Measurements from ENCODE around the gene TMEM41B.
A peak's percentile ranks its signal among the peaks of the same experiment; 100 is the strongest.

- no peak for TF ChIP-seq EZH2 (IDR thresholded peaks at IDR 0.05)
- no peak for TF ChIP-seq ATF3 (IDR thresholded peaks at IDR 0.05)
- peak; percentile 8 to 28 (median 11); a peak in 1 of 6 replicates for TF ChIP-seq CTCF (IDR thresholded peaks at IDR 0.05 in 2 of 3, conservative IDR thresholded peaks at IDR 0.05 in 1 of 3; ENCODE audit: borderline replicate concordance in 1 of 3, insufficient read depth in 1 of 3, low read depth in 2 of 3, low read length in 2 of 3)
- no peak for TF ChIP-seq CEBPB (IDR thresholded peaks at IDR 0.05; ENCODE audit: low read depth)
- TF ChIP-seq EZH2phosphoT487 (IDR thresholded peaks at IDR 0.05; ENCODE audit: borderline replicate concordance), result no peak
- peak; percentile 73 for TF ChIP-seq RAD21 (IDR thresholded peaks at IDR 0.05; ENCODE audit: low read depth)
- no peak for TF ChIP-seq SRF (IDR thresholded peaks at IDR 0.05; ENCODE audit: low read depth)
- TF ChIP-seq, protein P1, sequence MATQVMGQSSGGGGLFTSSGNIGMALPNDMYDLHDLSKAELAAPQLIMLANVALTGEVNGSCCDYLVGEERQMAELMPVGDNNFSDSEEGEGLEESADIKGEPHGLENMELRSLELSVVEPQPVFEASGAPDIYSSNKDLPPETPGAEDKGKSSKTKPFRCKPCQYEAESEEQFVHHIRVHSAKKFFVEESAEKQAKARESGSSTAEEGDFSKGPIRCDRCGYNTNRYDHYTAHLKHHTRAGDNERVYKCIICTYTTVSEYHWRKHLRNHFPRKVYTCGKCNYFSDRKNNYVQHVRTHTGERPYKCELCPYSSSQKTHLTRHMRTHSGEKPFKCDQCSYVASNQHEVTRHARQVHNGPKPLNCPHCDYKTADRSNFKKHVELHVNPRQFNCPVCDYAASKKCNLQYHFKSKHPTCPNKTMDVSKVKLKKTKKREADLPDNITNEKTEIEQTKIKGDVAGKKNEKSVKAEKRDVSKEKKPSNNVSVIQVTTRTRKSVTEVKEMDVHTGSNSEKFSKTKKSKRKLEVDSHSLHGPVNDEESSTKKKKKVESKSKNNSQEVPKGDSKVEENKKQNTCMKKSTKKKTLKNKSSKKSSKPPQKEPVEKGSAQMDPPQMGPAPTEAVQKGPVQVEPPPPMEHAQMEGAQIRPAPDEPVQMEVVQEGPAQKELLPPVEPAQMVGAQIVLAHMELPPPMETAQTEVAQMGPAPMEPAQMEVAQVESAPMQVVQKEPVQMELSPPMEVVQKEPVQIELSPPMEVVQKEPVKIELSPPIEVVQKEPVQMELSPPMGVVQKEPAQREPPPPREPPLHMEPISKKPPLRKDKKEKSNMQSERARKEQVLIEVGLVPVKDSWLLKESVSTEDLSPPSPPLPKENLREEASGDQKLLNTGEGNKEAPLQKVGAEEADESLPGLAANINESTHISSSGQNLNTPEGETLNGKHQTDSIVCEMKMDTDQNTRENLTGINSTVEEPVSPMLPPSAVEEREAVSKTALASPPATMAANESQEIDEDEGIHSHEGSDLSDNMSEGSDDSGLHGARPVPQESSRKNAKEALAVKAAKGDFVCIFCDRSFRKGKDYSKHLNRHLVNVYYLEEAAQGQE (IDR thresholded peaks at IDR 0.05; ENCODE audit: low read depth), result no peak
- no peak for TF ChIP-seq TCF7L2 (IDR thresholded peaks at IDR 0.05; ENCODE audit: borderline replicate concordance, extremely low read depth, insufficient read depth, insufficient read length)
- no peak for TF ChIP-seq POLR2AphosphoS5 (IDR thresholded peaks at IDR 0.05; ENCODE audit: low read depth, low read length)
- TF ChIP-seq SP1 (IDR thresholded peaks at IDR 0.05; ENCODE audit: low read depth), result no peak
These were observed 37.8 kb downstream of the TMEM41B start for GRCh38 chr11:9276571-9276970.

All from HCT116 (cell line).